ENCODE data around the gene IGFBP1. TPM values are rescaled to one million over a fixed set of nuclear protein-coding genes. Genes with fewer than 3 reads are reported as not detected.

IGFBP1 gene
- total and polyA plus RNA-seq, 2 experiments from 2014 or later: 0.18 TPM; not detected in 1

DNA sequence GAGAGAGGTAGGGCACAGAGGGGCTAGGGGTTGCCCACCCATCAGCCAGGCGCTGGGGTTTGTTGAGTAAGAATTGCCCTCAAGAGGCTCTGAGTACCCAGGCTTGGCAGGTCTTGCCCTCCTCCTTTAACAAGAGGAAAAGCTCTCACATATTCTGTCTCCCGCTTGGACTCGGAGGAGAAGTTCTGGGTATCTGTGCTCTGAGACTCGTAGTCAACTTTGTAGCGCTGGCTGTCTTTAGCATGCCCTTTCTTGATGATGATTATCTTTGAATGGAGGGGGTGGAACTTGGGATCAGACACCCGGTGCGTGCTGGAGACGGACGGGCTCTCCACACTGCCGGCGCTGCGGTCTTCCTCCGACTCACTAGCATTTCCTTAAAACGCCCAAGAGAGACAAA, 28.8 kb downstream of the IGFBP1 start:
- no peak for DNase-seq (ENCODE audit: low read depth in 1 of 2, low spot score in 1 of 2)
- TF ChIP-seq, protein P1, sequence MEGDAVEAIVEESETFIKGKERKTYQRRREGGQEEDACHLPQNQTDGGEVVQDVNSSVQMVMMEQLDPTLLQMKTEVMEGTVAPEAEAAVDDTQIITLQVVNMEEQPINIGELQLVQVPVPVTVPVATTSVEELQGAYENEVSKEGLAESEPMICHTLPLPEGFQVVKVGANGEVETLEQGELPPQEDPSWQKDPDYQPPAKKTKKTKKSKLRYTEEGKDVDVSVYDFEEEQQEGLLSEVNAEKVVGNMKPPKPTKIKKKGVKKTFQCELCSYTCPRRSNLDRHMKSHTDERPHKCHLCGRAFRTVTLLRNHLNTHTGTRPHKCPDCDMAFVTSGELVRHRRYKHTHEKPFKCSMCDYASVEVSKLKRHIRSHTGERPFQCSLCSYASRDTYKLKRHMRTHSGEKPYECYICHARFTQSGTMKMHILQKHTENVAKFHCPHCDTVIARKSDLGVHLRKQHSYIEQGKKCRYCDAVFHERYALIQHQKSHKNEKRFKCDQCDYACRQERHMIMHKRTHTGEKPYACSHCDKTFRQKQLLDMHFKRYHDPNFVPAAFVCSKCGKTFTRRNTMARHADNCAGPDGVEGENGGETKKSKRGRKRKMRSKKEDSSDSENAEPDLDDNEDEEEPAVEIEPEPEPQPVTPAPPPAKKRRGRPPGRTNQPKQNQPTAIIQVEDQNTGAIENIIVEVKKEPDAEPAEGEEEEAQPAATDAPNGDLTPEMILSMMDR (IDR thresholded peaks at IDR 0.05; ENCODE audit: low read depth, low read length): no peak
- Histone ChIP-seq H3K27ac (no peak overlapping the region), H3K4me3 (no peak overlapping the region), H3K4me1 (ENCODE audit: low read depth) (peaks cover 5% of the 10 kb centered on the region), H3K36me3 (no peaks in the 10 kb centered on the region), H3K9me3 (ENCODE audit: low read depth) (no peaks in the 10 kb centered on the region), H3K27me3 (peaks cover 54% of the 10 kb centered on the region)

DNA sequence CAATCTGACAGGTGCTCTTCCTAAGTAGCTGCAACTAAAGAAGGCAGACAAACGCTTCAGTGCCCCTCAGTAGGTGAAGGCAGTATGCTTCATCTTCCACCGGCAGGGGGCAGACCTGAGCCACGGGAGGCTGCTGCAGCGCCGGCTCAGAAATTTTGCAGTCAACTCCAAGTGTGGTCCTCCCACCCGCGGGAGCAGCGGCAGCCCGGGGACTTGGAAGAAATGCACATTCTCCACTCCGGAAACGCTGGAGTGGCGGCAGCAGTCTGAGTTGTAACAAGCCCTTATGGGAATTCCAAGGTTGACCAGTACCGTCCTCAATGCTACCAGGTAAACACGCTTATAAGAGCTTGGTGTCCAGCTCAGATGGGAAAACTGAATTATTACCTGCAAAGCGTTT, 29.4 kb downstream of the IGFBP1 start:
- no peaks in the 10 kb centered on the region for H3K9me3 ChIP-seq (ENCODE audit: low read depth)
- peaks cover 5% of the 10 kb centered on the region for H3K4me1 ChIP-seq (ENCODE audit: low read depth)
- H3K27ac ChIP-seq: no peak overlapping the region
- peak; percentile 80 to 86 for DNase-seq (ENCODE audit: low read depth in 1 of 2, low spot score in 1 of 2)
- no peak overlapping the region for H3K4me3 ChIP-seq
- H3K27me3 ChIP-seq: peaks cover 54% of the 10 kb centered on the region
- H3K36me3 ChIP-seq: no peaks in the 10 kb centered on the region
- TF ChIP-seq, protein P1 (IDR thresholded peaks at IDR 0.05; ENCODE audit: low read depth, low read length): peak; percentile 95

DNA sequence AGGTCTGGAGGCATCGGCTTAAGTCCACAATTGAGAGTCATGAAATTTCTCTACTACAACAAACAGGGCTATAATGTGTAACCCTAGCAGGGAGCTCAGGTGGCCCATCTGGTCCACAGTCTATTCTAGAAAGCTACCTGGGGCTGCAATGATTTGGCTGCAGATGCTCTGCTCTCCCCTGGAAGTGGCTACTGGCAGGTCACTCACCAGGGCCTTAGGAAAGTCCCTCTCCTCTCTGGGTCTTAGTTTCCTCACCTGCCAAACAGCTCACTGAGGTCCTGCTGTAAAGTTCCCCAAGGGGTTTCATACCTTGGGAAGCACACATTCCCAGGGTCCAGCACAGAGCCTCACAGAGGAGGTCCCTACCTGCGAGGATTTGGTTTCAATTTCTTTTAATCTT, 30.3 kb downstream of the IGFBP1 start:
- DNase-seq (ENCODE audit: low read depth in 1 of 2, low spot score in 1 of 2): no peak
- Histone ChIP-seq H3K4me3 (no peak overlapping the region), H3K36me3 (no peaks in the 10 kb centered on the region), H3K9me3 (ENCODE audit: low read depth) (no peaks in the 10 kb centered on the region), H3K27me3 (peaks cover 54% of the 10 kb centered on the region), H3K4me1 (ENCODE audit: low read depth) (peaks cover 5% of the 10 kb centered on the region), H3K27ac (no peak overlapping the region)
- TF ChIP-seq, protein P1 (IDR thresholded peaks at IDR 0.05; ENCODE audit: low read depth, low read length): no peak

DNA sequence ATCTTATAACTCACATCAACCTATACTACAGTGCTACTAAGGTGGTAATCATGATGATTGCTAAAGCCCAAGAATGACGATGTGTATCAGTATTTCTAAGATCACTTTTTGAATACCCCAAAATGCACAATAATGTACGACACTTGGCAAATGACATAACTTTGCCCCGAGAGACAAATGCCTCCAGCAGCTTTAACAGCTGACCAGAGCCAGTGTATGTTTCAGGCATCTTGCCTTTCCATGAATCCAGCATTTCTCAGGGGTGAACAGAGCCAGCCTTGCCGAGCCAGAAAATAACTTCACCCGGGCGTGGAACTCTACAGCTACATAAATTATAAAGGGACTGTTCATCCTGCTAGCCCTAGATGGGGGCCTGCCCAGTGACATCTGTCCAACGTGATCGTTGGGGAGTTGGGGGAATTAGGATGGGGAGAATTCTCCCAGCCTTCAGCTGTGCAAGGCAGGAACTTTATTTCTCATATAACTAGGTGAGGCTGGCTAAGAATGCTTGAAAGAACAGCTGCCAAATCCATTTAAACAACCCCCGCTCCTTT, 31.0 kb downstream of the IGFBP1 start:
- no peak for DNase-seq (ENCODE audit: low read depth in 1 of 2, low spot score in 1 of 2)
- TF ChIP-seq, protein P1 (IDR thresholded peaks at IDR 0.05; ENCODE audit: low read depth, low read length): no peak
- Histone ChIP-seq H3K27ac (no peak overlapping the region), H3K9me3 (ENCODE audit: low read depth) (no peaks in the 10 kb centered on the region), H3K4me3 (no peak overlapping the region), H3K36me3 (no peaks in the 10 kb centered on the region), H3K4me1 (ENCODE audit: low read depth) (peaks cover 5% of the 10 kb centered on the region), H3K27me3 (peaks cover 54% of the 10 kb centered on the region)

DNA sequence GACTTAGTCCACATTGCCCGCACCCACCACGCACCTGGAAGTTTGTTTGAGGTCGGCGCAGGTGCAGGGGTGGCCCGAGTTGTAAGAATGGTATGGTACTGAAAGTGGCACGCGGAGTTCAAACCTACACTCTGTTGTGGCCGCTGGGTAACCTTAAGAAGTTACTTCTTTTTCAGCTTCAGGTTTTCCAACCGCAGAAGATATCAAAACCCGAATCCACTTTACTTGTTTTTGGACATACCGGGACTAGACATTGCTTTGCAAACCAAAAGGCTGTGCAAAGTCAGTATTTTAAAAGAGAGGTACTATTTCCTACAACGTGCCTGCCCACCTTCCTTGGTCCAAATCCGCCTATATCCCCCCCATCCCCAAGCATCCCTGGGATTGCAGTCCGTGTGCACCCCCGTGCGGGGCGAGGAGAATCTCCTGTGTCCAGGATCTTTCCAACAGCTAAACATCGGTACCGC, 31.7 kb downstream of the IGFBP1 start:
- H3K27ac ChIP-seq: no peak overlapping the region
- TF ChIP-seq, protein P1 (IDR thresholded peaks at IDR 0.05; ENCODE audit: low read depth, low read length): no peak

More for the DNA sequence above, 31.7 kb downstream of the IGFBP1 start:
- DNase-seq (ENCODE audit: low read depth in 1 of 2, low spot score in 1 of 2): no peak
- peak overlapping the region; percentile 63 for H3K4me3 ChIP-seq
- peaks cover 5% of the 10 kb centered on the region for H3K4me1 ChIP-seq (ENCODE audit: low read depth)
- H3K27me3 ChIP-seq: peaks cover 54% of the 10 kb centered on the region
- no peaks in the 10 kb centered on the region for H3K36me3 ChIP-seq
- no peaks in the 10 kb centered on the region for H3K9me3 ChIP-seq (ENCODE audit: low read depth)

Measured in cardiac muscle cell (in vitro differentiated cells and primary cell).